Measurements from ENCODE around the gene FGF14. TPM values are rescaled to one million over a fixed set of nuclear protein-coding genes. Genes with fewer than 3 reads are reported as not detected.

Gene FGF14
- polyA plus RNA-seq, 1 of the 3 experiments (the other 2 are of a cell fraction): 0.20 TPM

DNA sequence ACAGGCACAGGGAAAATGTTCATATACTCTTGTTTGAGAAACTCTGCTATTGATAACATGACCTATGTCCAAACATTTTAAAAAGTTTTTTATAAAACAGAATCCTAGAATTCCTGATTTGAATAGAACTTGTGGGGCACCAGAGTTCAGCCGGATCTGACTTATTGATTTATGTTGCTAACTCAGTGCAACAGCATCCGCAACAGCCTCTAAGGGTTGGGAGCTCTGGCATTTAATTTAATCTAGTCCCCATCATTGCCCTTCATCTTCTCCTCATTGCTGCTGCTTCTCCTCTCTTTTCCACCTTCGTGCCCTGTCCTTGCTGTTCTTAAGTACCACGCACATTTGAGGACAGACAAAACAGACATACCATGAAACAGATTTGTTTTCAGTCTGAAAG is 214.5 kb downstream of the FGF14 start (continued):
- TF ChIP-seq, protein P1, sequence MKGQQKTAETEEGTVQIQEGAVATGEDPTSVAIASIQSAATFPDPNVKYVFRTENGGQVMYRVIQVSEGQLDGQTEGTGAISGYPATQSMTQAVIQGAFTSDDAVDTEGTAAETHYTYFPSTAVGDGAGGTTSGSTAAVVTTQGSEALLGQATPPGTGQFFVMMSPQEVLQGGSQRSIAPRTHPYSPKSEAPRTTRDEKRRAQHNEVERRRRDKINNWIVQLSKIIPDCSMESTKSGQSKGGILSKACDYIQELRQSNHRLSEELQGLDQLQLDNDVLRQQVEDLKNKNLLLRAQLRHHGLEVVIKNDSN (IDR thresholded peaks at IDR 0.05; ENCODE audit: borderline replicate concordance, low read depth): no peak
- TF ChIP-seq MXI1 (IDR thresholded peaks at IDR 0.05; ENCODE audit: low read depth, low read length): no peak

GRCh38 chr13:102185375-102185984 is 216.4 kb downstream of the FGF14 start:
- Histone ChIP-seq H3F3A (replicated peaks; ENCODE audit: insufficient read depth) (no peaks in the 10 kb centered on the region), H3K9me3 (no peaks in the 10 kb centered on the region), H4K20me1 (ENCODE audit: insufficient read depth) (no peaks in the 10 kb centered on the region), H3K36me3 (replicated peaks in 1 of 2; ENCODE audit: control insufficient read depth in 1 of 2, insufficient read depth in 2 of 2, low read length in 1 of 2) (peaks cover 0 to 6% of the 10 kb centered on the region in 2 experiments), H3K79me2 (ENCODE audit: insufficient read depth) (no peaks in the 10 kb centered on the region), H3K27ac (ENCODE audit: low read depth in 2 of 2, low read length in 1 of 2) (peak overlapping the region in 1 of 2 experiments; percentile 95; a peak in 2 of 4 replicates), H2AFZ (ENCODE audit: low read depth) (no peak overlapping the region), H3K4me1 (ENCODE audit: control insufficient read depth in 1 of 2, insufficient read depth in 2 of 2, low read depth in 1 of 2, low read length in 1 of 2) (peaks cover 0 to 20% of the 10 kb centered on the region in 2 experiments; a peak in 2 of 4 replicates), H3K9me2 (no peaks in the 10 kb centered on the region), H3K4me2 (no peak overlapping the region), H3K9ac (no peak overlapping the region), H3K4me3 (ENCODE audit: low read depth in 2 of 2, low read length in 1 of 2) (no peak overlapping the region), H3K27me3 (ENCODE audit: insufficient read depth) (no peaks in the 10 kb centered on the region)
- 42% methylated on average over 5 of the region's 5 CpGs for WGBS (ENCODE audit: low lambda C conversion rate)
- POLR2A ChIA-PET: interaction anchor here (0.8 to 1.0 kb wide), 2 partner anchors 11 to 208 kb away, joined by 3 read pairs; no protein-coding TSS in a partner anchor
- no peak for TF ChIP-seq FOSL2 (IDR thresholded peaks at IDR 0.05; ENCODE audit: borderline replicate concordance, low read depth)
- TF ChIP-seq GABPA (IDR thresholded peaks at IDR 0.05; ENCODE audit: low read depth): no peak
- no peak for TF ChIP-seq EZH2phosphoT487 (IDR thresholded peaks at IDR 0.05; ENCODE audit: borderline replicate concordance, low read depth)
- TF ChIP-seq CHD2 (IDR thresholded peaks at IDR 0.05; ENCODE audit: low read length, partially characterized antibody): peak; percentile 53
- peak in 1 of 2 experiments; percentile 84; a peak in 2 of 4 replicates for TF ChIP-seq EP300 (IDR thresholded peaks at IDR 0.05; ENCODE audit: borderline replicate concordance in 1 of 2, low read depth in 1 of 2, low read length in 1 of 2)
- no peak for TF ChIP-seq SMC3 (IDR thresholded peaks at IDR 0.05; ENCODE audit: low read depth, low read length)
- peak; percentile 63 for TF ChIP-seq GATA2 (CRISPR knock-in tag; IDR thresholded peaks at IDR 0.05)
- TF ChIP-seq RCOR1 (IDR thresholded peaks at IDR 0.05; ENCODE audit: low read length): peak; percentile 68; the same call in 1 of the 2 replicates
- 0 out of 2 replicates have a peak, but pooled peaks have one; percentile 42 for TF ChIP-seq FOXJ3 (CRISPR knock-in tag; IDR thresholded peaks at IDR 0.05)
- no peak for DNase-seq
- CTCF ChIA-PET: interaction anchor here (0.8 to 1.9 kb wide), 5 partner anchors 41 to 244 kb away, joined by 3 to 8 read pairs (median 3); no protein-coding TSS in a partner anchor

GRCh38 chr13:102183509-102184182 is 218.2 kb downstream of the FGF14 start:
- Histone ChIP-seq H3K27me3 (ENCODE audit: insufficient read depth) (no peaks in the 10 kb centered on the region), H4K20me1 (ENCODE audit: insufficient read depth) (no peaks in the 10 kb centered on the region), H3K27ac (ENCODE audit: low read depth in 2 of 2, low read length in 1 of 2) (peak overlapping the region in 1 of 2 experiments; percentile 32; a peak in 2 of 4 replicates), H3K36me3 (replicated peaks in 1 of 2; ENCODE audit: control insufficient read depth in 1 of 2, insufficient read depth in 2 of 2, low read length in 1 of 2) (peaks cover 0 to 2% of the 10 kb centered on the region in 2 experiments), H3K9ac (no peak overlapping the region), H3K9me3 (no peaks in the 10 kb centered on the region), H3K9me2 (no peaks in the 10 kb centered on the region), H3K79me2 (ENCODE audit: insufficient read depth) (no peaks in the 10 kb centered on the region), H3K4me1 (ENCODE audit: control insufficient read depth in 1 of 2, insufficient read depth in 2 of 2, low read depth in 1 of 2, low read length in 1 of 2) (peaks cover 0 to 20% of the 10 kb centered on the region in 2 experiments; a peak in 2 of 4 replicates), H3K4me3 (ENCODE audit: low read depth in 2 of 2, low read length in 1 of 2) (no peak overlapping the region), H2AFZ (ENCODE audit: low read depth) (no peak overlapping the region), H3K4me2 (no peak overlapping the region), H3F3A (replicated peaks; ENCODE audit: insufficient read depth) (no peaks in the 10 kb centered on the region)
- no peak for DNase-seq
- WGBS (ENCODE audit: low lambda C conversion rate): 68% methylated on average over 4 of the region's 4 CpGs
- POLR2A ChIA-PET: no interaction called here
- CTCF ChIA-PET: interaction anchor here (1.7 kb wide), 1 partner anchor 42 kb away, joined by 5 read pairs; no protein-coding TSS in a partner anchor
- TF ChIP-seq GABPA (IDR thresholded peaks at IDR 0.05; ENCODE audit: low read depth) (no peak), ZBTB33 (IDR thresholded peaks at IDR 0.05; ENCODE audit: borderline replicate concordance, low read depth) (no peak), MXI1 (IDR thresholded peaks at IDR 0.05; ENCODE audit: low read depth, low read length) (no peak), EP300 (IDR thresholded peaks at IDR 0.05; ENCODE audit: borderline replicate concordance in 1 of 2, low read depth in 1 of 2, low read length in 1 of 2) (no peak), SIN3A (IDR thresholded peaks at IDR 0.05; ENCODE audit: borderline replicate concordance, low read depth, low read length) (no peak), POLR2AphosphoS5 (IDR thresholded peaks at IDR 0.05; ENCODE audit: low read depth, low read length) (no peak)
- TF ChIP-seq, protein P2, sequence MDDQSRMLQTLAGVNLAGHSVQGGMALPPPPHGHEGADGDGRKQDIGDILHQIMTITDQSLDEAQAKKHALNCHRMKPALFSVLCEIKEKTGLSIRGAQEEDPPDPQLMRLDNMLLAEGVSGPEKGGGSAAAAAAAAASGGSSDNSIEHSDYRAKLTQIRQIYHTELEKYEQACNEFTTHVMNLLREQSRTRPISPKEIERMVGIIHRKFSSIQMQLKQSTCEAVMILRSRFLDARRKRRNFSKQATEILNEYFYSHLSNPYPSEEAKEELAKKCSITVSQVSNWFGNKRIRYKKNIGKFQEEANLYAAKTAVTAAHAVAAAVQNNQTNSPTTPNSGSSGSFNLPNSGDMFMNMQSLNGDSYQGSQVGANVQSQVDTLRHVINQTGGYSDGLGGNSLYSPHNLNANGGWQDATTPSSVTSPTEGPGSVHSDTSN (IDR thresholded peaks at IDR 0.05): no peak
- TF ChIP-seq, protein P3, sequence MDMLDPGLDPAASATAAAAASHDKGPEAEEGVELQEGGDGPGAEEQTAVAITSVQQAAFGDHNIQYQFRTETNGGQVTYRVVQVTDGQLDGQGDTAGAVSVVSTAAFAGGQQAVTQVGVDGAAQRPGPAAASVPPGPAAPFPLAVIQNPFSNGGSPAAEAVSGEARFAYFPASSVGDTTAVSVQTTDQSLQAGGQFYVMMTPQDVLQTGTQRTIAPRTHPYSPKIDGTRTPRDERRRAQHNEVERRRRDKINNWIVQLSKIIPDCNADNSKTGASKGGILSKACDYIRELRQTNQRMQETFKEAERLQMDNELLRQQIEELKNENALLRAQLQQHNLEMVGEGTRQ (IDR thresholded peaks at IDR 0.05; ENCODE audit: borderline replicate concordance, low read depth, low read length): no peak

Data from SK-N-SH (cell line).